Stimulated activated CD4-positive, alpha-beta T cell treated with anti-CD3 and anti-CD28 coated beads, Interleukin-4, amount 100 ng/mL, for 1 hour (primary cell): ENCODE measurements around the gene USP20.
"Not testable (repeated sequence)": the region's sequence is repeated elsewhere in the genome, so short reads cannot be mapped to it uniquely, and the experiment has no call there.

ENCODE experiments used
- DNase-seq: peaks from one replicate; pipeline ENCODE4 v3.0.0-alpha.2; 2020

The USP20 gene

GRCh38 chr9:129890718-129891299, 55.6 kb downstream of the USP20 start:
- not testable (repeated sequence) for DNase-seq

- no peak for DNase-seq
Measured at GRCh38 chr9:129891569-129891968, 56.3 kb downstream of the USP20 start.

- no peak for DNase-seq
Measured at GRCh38 chr9:129894120-129894823, 59.0 kb downstream of the USP20 start.

GRCh38 chr9:129895376-129896268, 60.4 kb downstream of the USP20 start:
- DNase-seq: no peak

- DNase-seq: no peak
Measured at GRCh38 chr9:129897263-129897662, 62.0 kb downstream of the USP20 start.

- no peak for DNase-seq
Measured at GRCh38 chr9:129898185-129898584, 62.9 kb downstream of the USP20 start.

GRCh38 chr9:129899620-129900019, 64.4 kb downstream of the USP20 start:
- no peak for DNase-seq

- no peak for DNase-seq
Measured at GRCh38 chr9:129900263-129901027, 65.2 kb downstream of the USP20 start.

- DNase-seq: no peak
Measured at GRCh38 chr9:129901993-129902739, 66.9 kb downstream of the USP20 start.

GRCh38 chr9:129902740-129903134, 67.5 kb downstream of the USP20 start:
- DNase-seq: no peak

GRCh38 chr9:129904734-129905133, 69.5 kb downstream of the USP20 start:
- DNase-seq: no peak

- DNase-seq: no peak
Measured at GRCh38 chr9:129906298-129906697, 71.0 kb downstream of the USP20 start.

- DNase-seq: no peak
Measured at GRCh38 chr9:129907201-129907600, 71.9 kb downstream of the USP20 start.

- no peak for DNase-seq
Measured at GRCh38 chr9:129908906-129909305, 73.6 kb downstream of the USP20 start.

GRCh38 chr9:129909851-129910250, 74.6 kb downstream of the USP20 start:
- DNase-seq: no peak

- no peak for DNase-seq
Measured at GRCh38 chr9:129910628-129911567, 75.6 kb downstream of the USP20 start.

GRCh38 chr9:129914051-129914450, 78.8 kb downstream of the USP20 start:
- DNase-seq: no peak

GRCh38 chr9:129916707-129917106, 81.4 kb downstream of the USP20 start:
- DNase-seq: no peak

- no peak for DNase-seq
Measured at GRCh38 chr9:129918296-129918950, 83.2 kb downstream of the USP20 start.

- no peak for DNase-seq
Measured at GRCh38 chr9:129919277-129919676, 84.0 kb downstream of the USP20 start.

GRCh38 chr9:129919841-129920240, 84.6 kb downstream of the USP20 start:
- DNase-seq: no peak
